HepG2 (cell line): ENCODE results near the gene TARP.

Experiments used
- ATAC-seq: fragments of 200-7000 bp; cut with Tn5 transposase; 3 replicates; pipeline ENCODE4 v1.9.1; 2020; ENCODE audit warnings: mild to moderate bottlenecking, moderate library complexity
- BruUV-seq: library from RNA; stranded (reverse); fragments of 400-500 nt; replicated peaks from 2 replicates; lab custom pipeline; 2021; lab: Mats Ljungman, UMichigan
- CTCF ChIA-PET: fragments of 300-600 bp; formaldehyde crosslinking; extraction: SDS; loops from one replicate; lab custom pipeline; 2021; ENCODE audit warnings: low total read pairs, inconsistent platforms, low intra/inter-chr PET ratio; lab: Yijun Ruan, JAX
- POLR2A ChIA-PET: fragments of 350-600 bp; sonication (Branson Sonifier 250); formaldehyde crosslinking; loops from one replicate; lab custom pipeline; 2020; ENCODE audit warnings: antibody characterized with exemption, inconsistent platforms; lab: Yijun Ruan, JAX
- DNase-seq: peaks from one replicate; pipeline ENCODE4 v3.0.0-alpha.2; 2015; ENCODE audit warnings: low spot score
- FAIRE-seq: peaks from 3 replicates; lab custom pipeline; 2011; peaks lifted over from hg19 to GRCh38; lab: Jason Lieb, UNC
- H2AFZ ChIP-seq: one replicate; pipeline ENCODE4 v1.6.1; 2011; ENCODE audit warnings: low read length, inconsistent platforms
- H3K27ac ChIP-seq: fragments of 300-600 bp; 3 replicates; pipeline ENCODE4 v1.8.0; 2011; ENCODE audit warnings: mixed run types, mild to moderate bottlenecking, mixed read lengths, low read length, inconsistent platforms; ENCODE audit not compliant: insufficient read depth; ENCODE audit errors: extremely low read length
- H3K27me3 ChIP-seq, 2 experiments: fragments of 200-600 bp in 1 of 2; 2 replicates in 1 of 2; 3 replicates in 1 of 2; pipeline versions ENCODE4 v1.6.0 to v1.8.0; 2011; ENCODE audit warnings: low read length in 2 of 2, mild to moderate bottlenecking in 2 of 2, moderate library complexity in 2 of 2, inconsistent platforms in 1 of 2; ENCODE audit not compliant: insufficient read depth in 2 of 2, control insufficient read depth in 1 of 2
- H3K36me3 ChIP-seq, 2 experiments: fragments of 200-600 bp in 1 of 2; replicated peaks in 1 of 2; 2 replicates in 1 of 2; 3 replicates in 1 of 2; pipeline versions ENCODE4 v1.5.1 to v1.8.0; 2011; ENCODE audit warnings: low read length in 2 of 2, inconsistent platforms in 1 of 2; ENCODE audit not compliant: insufficient read depth in 2 of 2, control insufficient read depth in 1 of 2
- H3K4me1 ChIP-seq: 2 replicates; pipeline ENCODE4 v1.5.1; 2012; ENCODE audit warnings: low read length, inconsistent platforms; ENCODE audit not compliant: insufficient read depth
- H3K4me2 ChIP-seq: 2 replicates; pipeline ENCODE4 v1.6.0; 2011; ENCODE audit warnings: low read depth, low read length, inconsistent platforms
- H3K4me3 ChIP-seq, 3 experiments: fragments of 200-600 bp in 1 of 3; sonication (generic), shearing (Covaris generic) in 1 of 3; replicated peaks in 1 of 3; 2 replicates each; pipeline ENCODE4 v1.5.1; 2011 to 2016; ENCODE audit warnings: low read length in 3 of 3, inconsistent platforms in 2 of 3, low read depth in 2 of 3, mild to moderate bottlenecking in 2 of 3, control low read depth in 1 of 3, mixed read lengths in 1 of 3; ENCODE audit not compliant: insufficient read depth in 1 of 3
- H3K79me2 ChIP-seq: one replicate; pipeline ENCODE4 v1.6.1; 2011; ENCODE audit warnings: low read length, inconsistent platforms; ENCODE audit not compliant: insufficient read depth
- H3K9ac ChIP-seq: 2 replicates; pipeline ENCODE4 v1.6.0; 2011; ENCODE audit warnings: mild to moderate bottlenecking, low read depth, low read length, inconsistent platforms; ENCODE audit not compliant: insufficient read depth
- H3K9me3 ChIP-seq: 2 replicates; pipeline ENCODE4 v1.5.1; 2012; ENCODE audit warnings: mild to moderate bottlenecking, low read length
- H4K20me1 ChIP-seq: 2 replicates; pipeline ENCODE4 v1.6.0; 2011; ENCODE audit warnings: inconsistent platforms, mild to moderate bottlenecking, low read length, moderate library complexity; ENCODE audit not compliant: insufficient read depth
- CCDC6 ChIP-seq: sonication (generic); formaldehyde crosslinking; IDR thresholded peaks from 2 replicates; pipeline ENCODE4 v1.8.1; 2022; ENCODE audit warnings: mild to moderate bottlenecking, missing genetic modification reagents, moderate library complexity
- CHD4 ChIP-seq: fragments of 200-600 bp; sonication (generic); IDR thresholded peaks from 2 replicates; pipeline ENCODE4 v1.7.0; 2017; ENCODE audit warnings: mild to moderate bottlenecking, low read length, borderline replicate concordance
- GABPB1 ChIP-seq: IDR thresholded peaks from 2 replicates; pipeline ENCODE4 v1.6.1; 2016; ENCODE audit warnings: mild to moderate bottlenecking, missing genetic modification reagents, moderate library complexity, missing compliant biosample characterization
- KDM5B ChIP-seq: sonication (generic); formaldehyde crosslinking; IDR thresholded peaks from 2 replicates; pipeline ENCODE4 v1.4.0; 2020; ENCODE audit warnings: missing genetic modification reagents, mild to moderate bottlenecking, borderline replicate concordance
- LBX2 ChIP-seq: sonication (generic); formaldehyde crosslinking; IDR thresholded peaks from 2 replicates; pipeline ENCODE4 v1.5.0; 2020; ENCODE audit warnings: missing genetic modification reagents, mild to moderate bottlenecking, borderline replicate concordance
- PCBP1 ChIP-seq: fragments of 200-400 bp; formaldehyde crosslinking; IDR thresholded peaks from 2 replicates; pipeline ENCODE4 v1.6.1; 2017; ENCODE audit warnings: mild to moderate bottlenecking, low read depth, low read length, borderline replicate concordance
- PITX1 ChIP-seq: sonication (generic); formaldehyde crosslinking; IDR thresholded peaks from 2 replicates; pipeline ENCODE4 v1.5.1; 2020; ENCODE audit warnings: mild to moderate bottlenecking, missing genetic modification reagents
- RCOR2 ChIP-seq: IDR thresholded peaks from 2 replicates; pipeline ENCODE4 v1.6.1; 2016; ENCODE audit warnings: missing biosample characterization, missing genetic modification reagents
- TERF1 ChIP-seq: sonication (generic); formaldehyde crosslinking; IDR thresholded peaks from 2 replicates; pipeline ENCODE4 v1.8.0; 2022; ENCODE audit warnings: mild to moderate bottlenecking, missing genetic modification reagents, moderate library complexity
- YEATS4 ChIP-seq: sonication (generic); formaldehyde crosslinking; IDR thresholded peaks from 2 replicates; pipeline ENCODE4 v1.4.0; 2020; ENCODE audit warnings: missing genetic modification reagents, borderline replicate concordance
- ZBTB25 ChIP-seq: IDR thresholded peaks from 2 replicates; pipeline ENCODE4 v1.6.1; 2018; ENCODE audit warnings: missing genetic modification reagents
- ZBTB37 ChIP-seq: sonication (generic); formaldehyde crosslinking; IDR thresholded peaks from 2 replicates; pipeline ENCODE4 v1.4.0; 2020; ENCODE audit warnings: mild to moderate bottlenecking, missing genetic modification reagents
- ZFP82 ChIP-seq: sonication (generic); formaldehyde crosslinking; IDR thresholded peaks from 2 replicates; pipeline ENCODE4 v1.5.1; 2020; ENCODE audit warnings: mild to moderate bottlenecking, missing genetic modification reagents, borderline replicate concordance
- WGBS: methylation state at CpG from one replicate; pipeline ENCODE4 v1.1.6; 2017; ENCODE audit warnings: low lambda C conversion rate; 5-methylcytosine and 5-hydroxymethylcytosine counted together
- in situ Hi-C: cut with HindIII; loops from 2 replicates; pipeline ENCODE4 v1.10.0; 2017; ENCODE audit warnings: low pct_unique_long_range_greater_than_20kb; ENCODE audit not compliant: extremely low pct_ligation_motif_present
- intact Hi-C: fragments of 100-400 bp; cut with micrococcal nuclease; formaldehyde crosslinking; loops from one replicate; pipeline ENCODE4 v1.10.0; 2022; ENCODE audit not compliant: unreplicated experiment

Gene TARP

GRCh38 chr7:38322461-38322860, 49.0 kb upstream of the TARP start:
- DNase-seq (no peak), FAIRE-seq (no peak), ATAC-seq (no peak)
- Histone ChIP-seq H3K9me3 (no peaks in the 10 kb centered on the region), H3K9ac (no peak overlapping the region), H3K4me1 (no peaks in the 10 kb centered on the region), H3K79me2 (no peaks in the 10 kb centered on the region), H3K4me2 (no peak overlapping the region), H3K36me3 (no peaks in the 10 kb centered on the region), H2AFZ (no peak overlapping the region), H3K27me3 (peaks cover 0 to 18% of the 10 kb centered on the region in 2 experiments; a peak in 2 of 5 replicates), H3K27ac (no peak overlapping the region), H3K4me3 (no peak overlapping the region), H4K20me1 (no peaks in the 10 kb centered on the region)
- in situ Hi-C loops: loop anchor here (25.0 kb wide), 1 partner anchor 210 kb away; no protein-coding TSS in a partner anchor
- ChIA-PET CTCF (no interaction called here), POLR2A (no interaction called here)
- no peak for TF ChIP-seq ZFP82
- TF ChIP-seq GABPB1 (CRISPR knock-in tag): no peak
- TF ChIP-seq LBX2 (CRISPR knock-in tag): no peak
- no peak for TF ChIP-seq PITX1
- TF ChIP-seq ZBTB37 (CRISPR knock-in tag): no peak
- intact Hi-C loops: no loop called here
- no TSS peak for BruUV-seq
- 20% methylated on average over 1 of the region's 5 CpGs for WGBS

- ATAC-seq (no peak), FAIRE-seq (no peak), DNase-seq (no peak)
- Histone ChIP-seq H3K4me1 (no peaks in the 10 kb centered on the region), H3K4me3 (no peak overlapping the region), H4K20me1 (no peaks in the 10 kb centered on the region), H2AFZ (no peak overlapping the region), H3K27ac (no peak overlapping the region)
- CTCF ChIA-PET: no interaction called here
- in situ Hi-C loops: loop anchor here (25.0 kb wide), 1 partner anchor 210 kb away; no protein-coding TSS in a partner anchor
- TF ChIP-seq YEATS4 (CRISPR knock-in tag) (no peak), KDM5B (CRISPR knock-in tag) (no peak), CHD4 (no peak), ZBTB25 (CRISPR knock-in tag) (no peak), PCBP1 (no peak), RCOR2 (no peak), TERF1 (CRISPR knock-in tag) (no peak), CCDC6 (no peak)
- TF ChIP-seq, all 625 proteins: peak for 0
- H3K79me2 ChIP-seq: no peaks in the 10 kb centered on the region
- H3K27me3 ChIP-seq: peaks cover 0 to 16% of the 10 kb centered on the region in 2 experiments; a peak in 2 of 5 replicates
- WGBS: 14% methylated on average over 2 of the region's 2 CpGs
- no peak overlapping the region for H3K4me2 ChIP-seq
- BruUV-seq: no TSS peak
- no peaks in the 10 kb centered on the region for H3K36me3 ChIP-seq
- no peaks in the 10 kb centered on the region for H3K9me3 ChIP-seq
- H3K9ac ChIP-seq: no peak overlapping the region
- intact Hi-C loops: no loop called here
- POLR2A ChIA-PET: no interaction called here
Measured at GRCh38 chr7:38321967-38322366, 48.5 kb upstream of the TARP start.
